SK-N-SH treated with all-trans-retinoic acid at 6 μM for 48 hours (cell line): ENCODE data around the gene ADAMTS9.

Source experiments
- ARNTL ChIP-seq: fragments of 450-650 bp; formaldehyde crosslinking; IDR thresholded peaks from 2 replicates; pipeline ENCODE4 v1.5.0; 2020; ENCODE audit warnings: low read depth, mild to moderate bottlenecking, moderate library complexity, borderline replicate concordance
- CSRNP3 ChIP-seq: fragments of 250-450 bp; sonication (Bioruptor Pico); IDR thresholded peaks from 2 replicates; pipeline ENCODE4 v1.5.1; 2021; ENCODE audit warnings: mild to moderate bottlenecking, moderate library complexity
- RARB ChIP-seq: fragments of 250-450 bp; sonication (Bioruptor Pico); IDR thresholded peaks from 2 replicates; pipeline ENCODE4 v1.8.0; 2021; ENCODE audit warnings: mild to moderate bottlenecking, moderate library complexity
- TCF4 ChIP-seq: fragments of 250-450 bp; sonication (Bioruptor Pico); IDR thresholded peaks from 2 replicates; pipeline ENCODE4 v1.8.0; 2021; ENCODE audit warnings: mild to moderate bottlenecking, moderate library complexity, borderline replicate concordance
- ZC3H10 ChIP-seq: fragments of 250-450 bp; sonication (Bioruptor Pico); IDR thresholded peaks from 2 replicates; pipeline ENCODE4 v1.5.1; 2021; ENCODE audit warnings: mild to moderate bottlenecking, moderate library complexity
- ZFP3 ChIP-seq: fragments of 250-450 bp; sonication (Bioruptor Pico); IDR thresholded peaks from 2 replicates; pipeline ENCODE4 v1.5.0; 2020; ENCODE audit warnings: mild to moderate bottlenecking, moderate library complexity
- ZFP30 ChIP-seq: fragments of 450-650 bp; formaldehyde crosslinking; IDR thresholded peaks from 2 replicates; pipeline ENCODE4 v1.5.0; 2022; ENCODE audit warnings: mild to moderate bottlenecking, moderate library complexity
- ZNF565 ChIP-seq: fragments of 450-650 bp; formaldehyde crosslinking; conservative IDR thresholded peaks from 2 replicates; pipeline ENCODE4 v1.5.0; 2020; ENCODE audit warnings: low read depth, mild to moderate bottlenecking, moderate library complexity
- ZNF8 ChIP-seq: fragments of 450-650 bp; formaldehyde crosslinking; IDR thresholded peaks from 2 replicates; pipeline ENCODE4 v1.5.0; 2020; ENCODE audit warnings: mild to moderate bottlenecking, moderate library complexity
- TF ChIP-seq, protein P1 (sequence below): fragments of 250-450 bp; sonication (Bioruptor Pico); IDR thresholded peaks from 2 replicates; pipeline ENCODE4 v1.8.0; 2020; ENCODE audit warnings: mild to moderate bottlenecking, moderate library complexity, borderline replicate concordance

DNA sequence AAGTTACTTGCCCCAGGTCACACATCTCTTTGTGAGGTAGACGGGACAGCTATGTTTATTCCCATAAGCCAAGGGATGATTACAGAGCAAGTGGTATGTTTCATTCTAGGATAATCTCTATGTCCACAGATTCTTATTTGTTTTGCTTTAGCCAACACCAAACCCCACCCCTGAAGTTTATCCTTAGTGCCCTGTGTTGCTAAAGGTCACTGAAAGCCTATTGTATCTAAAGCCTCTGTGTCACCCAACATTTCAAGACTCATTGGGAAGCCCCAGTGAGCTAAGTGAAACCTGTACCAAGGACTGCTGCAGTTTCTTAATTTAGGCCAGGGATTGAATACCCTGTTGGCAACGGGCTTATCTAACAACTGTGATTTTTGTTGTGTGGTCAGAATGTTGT lies 135.6 kb downstream of the ADAMTS9 start:
- TF ChIP-seq ZNF8 (CRISPR knock-in tag) (no peak), RARB (CRISPR knock-in tag) (no peak), ZC3H10 (CRISPR knock-in tag) (no peak), CSRNP3 (CRISPR knock-in tag) (no peak), ZFP30 (CRISPR knock-in tag) (no peak), ZFP3 (CRISPR knock-in tag) (no peak), ZNF565 (CRISPR knock-in tag) (no peak), TCF4 (CRISPR knock-in tag) (no peak), ARNTL (CRISPR knock-in tag) (no peak)
- TF ChIP-seq, protein P1, sequence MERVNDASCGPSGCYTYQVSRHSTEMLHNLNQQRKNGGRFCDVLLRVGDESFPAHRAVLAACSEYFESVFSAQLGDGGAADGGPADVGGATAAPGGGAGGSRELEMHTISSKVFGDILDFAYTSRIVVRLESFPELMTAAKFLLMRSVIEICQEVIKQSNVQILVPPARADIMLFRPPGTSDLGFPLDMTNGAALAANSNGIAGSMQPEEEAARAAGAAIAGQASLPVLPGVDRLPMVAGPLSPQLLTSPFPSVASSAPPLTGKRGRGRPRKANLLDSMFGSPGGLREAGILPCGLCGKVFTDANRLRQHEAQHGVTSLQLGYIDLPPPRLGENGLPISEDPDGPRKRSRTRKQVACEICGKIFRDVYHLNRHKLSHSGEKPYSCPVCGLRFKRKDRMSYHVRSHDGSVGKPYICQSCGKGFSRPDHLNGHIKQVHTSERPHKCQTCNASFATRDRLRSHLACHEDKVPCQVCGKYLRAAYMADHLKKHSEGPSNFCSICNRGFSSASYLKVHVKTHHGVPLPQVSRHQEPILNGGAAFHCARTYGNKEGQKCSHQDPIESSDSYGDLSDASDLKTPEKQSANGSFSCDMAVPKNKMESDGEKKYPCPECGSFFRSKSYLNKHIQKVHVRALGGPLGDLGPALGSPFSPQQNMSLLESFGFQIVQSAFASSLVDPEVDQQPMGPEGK (CRISPR knock-in tag): no peak
